ENCODE measurements around the gene PSMG4. TPM values are rescaled to one million over a fixed set of nuclear protein-coding genes. Genes with fewer than 3 reads are reported as not detected.

Gene PSMG4
- total and polyA plus RNA-seq, 9 of the 15 experiments (the other 6 are each of a cell fraction or from before 2014, with no cell fraction given): 12.9 to 185 (median 52.0) TPM

GRCh38 chr6:3228771-3229565, 29.8 kb upstream of the PSMG4 start:
- Histone ChIP-seq H3K4me1 (replicated peaks in 1 of 2; ENCODE audit: control insufficient read depth in 2 of 2, insufficient read depth in 2 of 2, low read length in 2 of 2) (peaks cover 38 to 50% of the 10 kb centered on the region in 2 experiments), H3K79me2 (ENCODE audit: control insufficient read depth, insufficient read depth, low read length) (no peaks in the 10 kb centered on the region), H3K4me2 (ENCODE audit: insufficient read depth, low read length) (peak overlapping the region; percentile 78), H4K20me1 (replicated peaks; ENCODE audit: control insufficient read depth, insufficient read depth, low read length) (no peaks in the 10 kb centered on the region), H3K9me1 (ENCODE audit: control insufficient read depth, insufficient read depth, low read length) (no peaks in the 10 kb centered on the region), H3K27ac (ENCODE audit: extremely low read depth, low read depth, low read length) (no peak overlapping the region), H2AFZ (ENCODE audit: low read depth, low read length) (peak overlapping the region; percentile 80), H3K36me3 (ENCODE audit: control insufficient read depth, insufficient read depth, low read length) (no peaks in the 10 kb centered on the region), H3K27me3 (ENCODE audit: control insufficient read depth in 2 of 2, insufficient read depth in 2 of 2, low read length in 2 of 2) (peaks cover 45 to 65% of the 10 kb centered on the region in 2 experiments), H3K9me3 (replicated peaks; ENCODE audit: control insufficient read depth, insufficient read depth, low read depth, low read length) (no peaks in the 10 kb centered on the region), H3K4me3 (no peak overlapping the region), H3K9ac (ENCODE audit: insufficient read depth in 1 of 2, low read depth in 2 of 2, low read length in 2 of 2) (peak overlapping the region in 1 of 2 experiments; percentile 86; a peak in 3 of 4 replicates)
- ChIA-PET POLR2A (interaction anchor here (0.7 to 1.9 kb wide), 6 partner anchors 10 to 391 kb away, joined by 3 to 13 read pairs (median 4); partner anchors contain the start of gene TUBB2A), CTCF (ENCODE audit: low intra/inter-chr PET ratio) (no interaction called here)
- ATAC-seq: peak; percentile 30
- in situ Hi-C loops (cut with MboI): no loop called here
- intact Hi-C loops (cut with micrococcal nuclease): no loop called here
- BruUV-seq (replicated peaks): no TSS peak
- whole genome bisulfite sequencing (ENCODE audit: insufficient coverage, low coverage, missing lambda C conversion rate): 8% methylated on average over 60 of the region's 62 CpGs
- peak; percentile 44 for FAIRE-seq
- DNase-seq (ENCODE audit: extremely low read depth in 1 of 4, low spot score in 3 of 4): peak in 2 of 4 experiments; percentile 28 to 61
- TF ChIP-seq CBX1 (IDR thresholded peaks at IDR 0.05; ENCODE audit: low read depth) (no peak), ZNF324 (CRISPR knock-in tag; IDR thresholded peaks at IDR 0.05) (no peak), ZNF740 (CRISPR knock-in tag; IDR thresholded peaks at IDR 0.05) (peak; percentile 79), ZNF740 (tag; IDR thresholded peaks at IDR 0.05) (no peak), ETS1 (conservative IDR thresholded peaks at IDR 0.05; ENCODE audit: control insufficient read depth, low read depth, low read length) (no peak), PHF8 (IDR thresholded peaks at IDR 0.05; ENCODE audit: borderline replicate concordance, low read length) (no peak; the same call in 1 of the 2 replicates), ZFP91 (CRISPR knock-in tag; IDR thresholded peaks at IDR 0.05) (no peak), MBD2 (IDR thresholded peaks at IDR 0.05; ENCODE audit: borderline replicate concordance, low read depth) (no peak), MTA1 (IDR thresholded peaks at IDR 0.05; ENCODE audit: borderline replicate concordance) (peak; percentile 74), PBX2 (CRISPR knock-in tag; IDR thresholded peaks at IDR 0.05; ENCODE audit: low read depth) (no peak), PBX2 (tag; conservative IDR thresholded peaks at IDR 0.05; ENCODE audit: low read depth) (no peak), ZNF24 (IDR thresholded peaks at IDR 0.05) (no peak), HLTF (IDR thresholded peaks at IDR 0.05) (peak; percentile 76; the same call in 1 of the 2 replicates), ZNF431 (CRISPR knock-in tag; IDR thresholded peaks at IDR 0.05) (peak; percentile 21; the same call in 1 of the 2 replicates), ZNF444 (CRISPR knock-in tag; IDR thresholded peaks at IDR 0.05) (no peak), HOXB6 (CRISPR knock-in tag; IDR thresholded peaks at IDR 0.05; ENCODE audit: borderline replicate concordance) (no peak)
